Karpas-422 (cell line): ENCODE data around the gene VAV3. TPM values are rescaled to one million over a fixed set of nuclear protein-coding genes. Genes with fewer than 3 reads are reported as not detected.
A peak's percentile ranks its signal among the peaks of the same experiment; 100 is the strongest.

Experiments used
- DNase-seq: peaks from one replicate; pipeline ENCODE4 v3.0.0-alpha.2; 2015
- H2AFZ ChIP-seq: fragments of 200-600 bp; sonication (generic); 2 replicates; pipeline ENCODE4 v1.6.1; 2014; ENCODE audit warnings: antibody characterized with exemption, low read length, mixed read lengths
- H3K27ac ChIP-seq: fragments of 200-600 bp; sonication (generic); 2 replicates; pipeline ENCODE4 v1.5.1; 2014; ENCODE audit warnings: mild to moderate bottlenecking, low read length, moderate library complexity
- H3K27me3 ChIP-seq: fragments of 200-600 bp; sonication (generic); 2 replicates; pipeline ENCODE4 v1.6.1; 2014; ENCODE audit warnings: low read length, mixed read lengths
- H3K36me3 ChIP-seq: fragments of 200-600 bp; sonication (generic); 2 replicates; pipeline ENCODE4 v1.6.1; 2014; ENCODE audit warnings: low read length, mixed read lengths; ENCODE audit not compliant: insufficient read depth
- H3K4me1 ChIP-seq: fragments of 200-600 bp; sonication (generic); 2 replicates; pipeline ENCODE4 v1.6.1; 2014; ENCODE audit warnings: mild to moderate bottlenecking, low read length, mixed read lengths
- H3K4me2 ChIP-seq: fragments of 200-600 bp; sonication (generic); 2 replicates; pipeline ENCODE4 v1.6.1; 2014; ENCODE audit warnings: low read length, low read depth, mild to moderate bottlenecking; ENCODE audit not compliant: poor library complexity, severe bottlenecking
- H3K4me3 ChIP-seq: fragments of 200-600 bp; sonication (generic); 2 replicates; pipeline ENCODE4 v1.5.1; 2014; ENCODE audit warnings: mild to moderate bottlenecking, antibody characterized with exemption, low read length, mixed read lengths
- H3K79me2 ChIP-seq: fragments of 200-600 bp; sonication (generic); 2 replicates; pipeline ENCODE4 v1.6.1; 2014; ENCODE audit warnings: mild to moderate bottlenecking, low read length, mixed read lengths
- H3K9ac ChIP-seq: fragments of 200-600 bp; sonication (generic); 2 replicates; pipeline ENCODE4 v1.6.0; 2014; ENCODE audit warnings: low read length
- H3K9me2 ChIP-seq: fragments of 200-600 bp; sonication (generic), shearing (Covaris generic); replicated peaks from 2 replicates; pipeline ENCODE4 v1.6.0; 2014; ENCODE audit warnings: mild to moderate bottlenecking, low read length, moderate library complexity; ENCODE audit not compliant: insufficient read depth
- H3K9me3 ChIP-seq: fragments of 300-700, 200-600 bp; sonication (generic); 2 replicates; pipeline ENCODE4 v1.6.1; 2014; ENCODE audit warnings: low read length, mixed read lengths
- H4K20me1 ChIP-seq: fragments of 200-600 bp; sonication (generic); 2 replicates; pipeline ENCODE4 v1.6.1; 2014; ENCODE audit warnings: mild to moderate bottlenecking, antibody characterized with exemption, low read length, low read depth; ENCODE audit not compliant: insufficient read depth
- total RNA-seq: library from RNA; depleted of rRNA; stranded (reverse); fragments of >200 nt; shearing (Covaris generic); gene quantifications from 2 replicates; pipeline ENCODE4 v1.2.3, GENCODE V29; 2014; ENCODE audit warnings: low replicate concordance

The VAV3 gene
- total RNA-seq, 1 experiment from 2014 or later: 1.1 TPM

- Histone ChIP-seq H2AFZ (no peak overlapping the region), H3K4me1 (no peaks in the 10 kb centered on the region; the same call in 1 of the 2 replicates), H3K79me2 (no peaks in the 10 kb centered on the region), H4K20me1 (no peaks in the 10 kb centered on the region), H3K36me3 (no peaks in the 10 kb centered on the region), H3K9me3 (no peaks in the 10 kb centered on the region), H3K27me3 (no peaks in the 10 kb centered on the region), H3K9ac (no peak overlapping the region), H3K27ac (no peak overlapping the region), H3K4me3 (no peak overlapping the region), H3K9me2 (no peaks in the 10 kb centered on the region), H3K4me2 (no peak overlapping the region)
- no peak for DNase-seq
These were observed 154.6 kb downstream of the VAV3 start for GRCh38 chr1:107810291-107810951.

DNA sequence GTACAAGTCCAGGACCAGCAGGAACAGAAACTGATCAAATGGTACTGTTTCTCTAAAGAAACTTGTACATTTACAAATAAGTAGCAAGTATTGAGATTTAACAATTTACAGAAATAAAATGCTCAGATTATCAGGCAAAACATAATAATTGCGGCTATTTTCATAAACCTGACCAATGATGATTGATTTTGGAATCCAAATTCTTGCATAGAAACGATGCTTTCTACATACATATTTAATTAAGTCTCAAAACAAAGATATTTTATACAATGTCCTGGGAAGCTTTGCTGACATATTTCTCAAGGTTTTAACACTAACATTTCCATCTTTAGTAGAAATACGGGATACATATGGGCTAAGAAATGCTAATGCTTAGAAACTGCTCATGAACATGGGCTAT lies 157.1 kb downstream of the VAV3 start:
- no peaks in the 10 kb centered on the region for H3K36me3 ChIP-seq
- no peak overlapping the region for H3K27ac ChIP-seq
- H3K4me3 ChIP-seq: no peak overlapping the region
- H3K27me3 ChIP-seq: no peaks in the 10 kb centered on the region
- H3K4me2 ChIP-seq: no peak overlapping the region
- H3K9me3 ChIP-seq: no peaks in the 10 kb centered on the region
- no peak for DNase-seq
- H3K79me2 ChIP-seq: no peaks in the 10 kb centered on the region
- H3K9ac ChIP-seq: no peak overlapping the region
- H2AFZ ChIP-seq: no peak overlapping the region
- no peaks in the 10 kb centered on the region for H4K20me1 ChIP-seq
- no peaks in the 10 kb centered on the region for H3K9me2 ChIP-seq
- H3K4me1 ChIP-seq: peaks cover 11% of the 10 kb centered on the region

- Histone ChIP-seq H3K4me1 (peaks cover 11% of the 10 kb centered on the region), H3K4me2 (no peak overlapping the region), H2AFZ (no peak overlapping the region), H3K27ac (no peak overlapping the region), H3K36me3 (no peaks in the 10 kb centered on the region), H3K9ac (no peak overlapping the region), H3K4me3 (no peak overlapping the region), H3K27me3 (no peaks in the 10 kb centered on the region), H3K79me2 (no peaks in the 10 kb centered on the region), H3K9me2 (no peaks in the 10 kb centered on the region), H3K9me3 (no peaks in the 10 kb centered on the region), H4K20me1 (no peaks in the 10 kb centered on the region)
- DNase-seq: no peak
These were observed 157.6 kb downstream of the VAV3 start for GRCh38 chr1:107807405-107807804.

DNA sequence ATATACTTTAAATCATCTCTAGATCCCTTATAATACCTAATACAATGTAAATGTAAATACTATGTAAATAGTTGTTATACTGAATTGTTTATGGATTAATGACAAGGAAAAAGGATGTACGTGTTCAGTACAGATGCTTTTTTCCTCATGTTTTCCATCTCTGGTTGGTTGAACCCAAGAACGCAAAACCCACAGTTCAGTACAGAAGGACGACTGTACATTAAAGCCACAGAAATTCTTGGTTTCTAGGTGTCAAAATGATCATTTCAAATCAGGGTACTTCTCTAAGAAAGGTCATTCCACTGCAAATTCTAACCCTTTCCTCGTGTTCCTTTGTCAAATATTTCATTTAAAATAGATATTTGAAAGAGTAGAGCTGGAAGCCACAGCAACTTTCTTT lies 158.1 kb downstream of the VAV3 start:
- Histone ChIP-seq H3K9me2 (no peaks in the 10 kb centered on the region), H4K20me1 (no peaks in the 10 kb centered on the region), H3K9me3 (no peaks in the 10 kb centered on the region), H3K4me2 (no peak overlapping the region), H3K27me3 (no peaks in the 10 kb centered on the region), H3K79me2 (no peaks in the 10 kb centered on the region), H2AFZ (no peak overlapping the region), H3K27ac (no peak overlapping the region), H3K4me3 (no peak overlapping the region), H3K36me3 (no peaks in the 10 kb centered on the region), H3K9ac (no peak overlapping the region), H3K4me1 (peaks cover 11% of the 10 kb centered on the region)
- DNase-seq: no peak

DNA sequence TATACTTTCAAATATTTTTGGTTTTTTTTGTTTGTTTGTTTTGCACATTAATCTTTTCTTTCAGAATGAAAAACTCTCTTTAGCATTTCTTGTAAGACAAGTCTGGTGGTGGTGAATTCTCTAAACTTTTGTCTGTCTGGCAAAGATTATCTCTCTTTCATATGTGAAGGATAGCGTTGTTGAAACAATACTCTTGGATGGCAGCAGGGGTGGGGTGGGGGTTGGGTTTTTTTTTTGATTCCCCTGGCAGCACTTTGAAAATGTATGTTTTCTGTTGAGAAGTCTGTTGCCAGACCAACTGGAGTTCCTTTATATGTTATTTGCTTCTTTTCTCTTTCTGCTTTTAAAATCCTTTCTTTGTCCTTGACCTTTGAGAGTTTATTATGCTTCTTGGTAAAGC lies 160.2 kb downstream of the VAV3 start:
- H3K9me2 ChIP-seq: no peaks in the 10 kb centered on the region
- DNase-seq: no peak
- no peaks in the 10 kb centered on the region for H3K79me2 ChIP-seq
- no peak overlapping the region for H3K4me3 ChIP-seq
- no peak overlapping the region for H3K27ac ChIP-seq
- H3K4me2 ChIP-seq: peak overlapping the region; percentile 33
- no peaks in the 10 kb centered on the region for H3K36me3 ChIP-seq
- peaks cover 11% of the 10 kb centered on the region for H3K4me1 ChIP-seq
- no peaks in the 10 kb centered on the region for H4K20me1 ChIP-seq
- H3K9ac ChIP-seq: no peak overlapping the region
- no peak overlapping the region for H2AFZ ChIP-seq
- H3K27me3 ChIP-seq: no peaks in the 10 kb centered on the region
- no peaks in the 10 kb centered on the region for H3K9me3 ChIP-seq

DNA sequence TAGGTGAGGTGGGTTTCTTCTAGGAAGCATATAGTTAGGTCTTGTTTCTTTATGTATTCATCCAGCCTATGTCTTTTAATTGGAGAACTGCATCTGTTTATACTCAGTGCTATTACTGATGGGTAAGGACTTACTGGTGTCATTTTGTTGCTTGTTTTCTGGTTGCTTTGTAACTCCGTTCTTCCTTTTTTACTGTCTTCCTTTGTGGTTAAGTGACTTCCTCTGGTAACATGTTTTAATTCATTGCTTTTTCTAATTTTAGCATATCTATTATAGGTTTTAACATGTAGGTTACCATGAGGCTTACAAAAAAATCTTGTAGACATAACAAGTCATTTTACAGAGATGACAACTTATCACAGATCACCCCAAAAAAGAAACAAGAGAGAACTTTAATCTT lies 160.8 kb downstream of the VAV3 start:
- Histone ChIP-seq H3K9ac (no peak overlapping the region), H3K36me3 (no peaks in the 10 kb centered on the region), H3K4me2 (peak overlapping the region; percentile 33), H3K27ac (no peak overlapping the region), H2AFZ (no peak overlapping the region), H3K27me3 (no peaks in the 10 kb centered on the region), H3K79me2 (no peaks in the 10 kb centered on the region), H3K9me3 (no peaks in the 10 kb centered on the region), H3K9me2 (no peaks in the 10 kb centered on the region), H3K4me3 (no peak overlapping the region), H3K4me1 (peaks cover 12% of the 10 kb centered on the region), H4K20me1 (no peaks in the 10 kb centered on the region)
- no peak for DNase-seq

GRCh38 chr1:107803579-107803978 lies 161.4 kb downstream of the VAV3 start:
- no peaks in the 10 kb centered on the region for H3K79me2 ChIP-seq

GRCh38 chr1:107802654-107803053 lies 162.3 kb downstream of the VAV3 start:
- no peaks in the 10 kb centered on the region for H3K36me3 ChIP-seq
- no peak overlapping the region for H2AFZ ChIP-seq
- no peak for DNase-seq
- no peaks in the 10 kb centered on the region for H3K27me3 ChIP-seq
- no peaks in the 10 kb centered on the region for H3K79me2 ChIP-seq
- H4K20me1 ChIP-seq: no peaks in the 10 kb centered on the region
- no peaks in the 10 kb centered on the region for H3K9me3 ChIP-seq
- peaks cover 16% of the 10 kb centered on the region for H3K4me1 ChIP-seq
- no peaks in the 10 kb centered on the region for H3K9me2 ChIP-seq
- no peak overlapping the region for H3K27ac ChIP-seq
- no peak overlapping the region for H3K4me3 ChIP-seq
- H3K9ac ChIP-seq: no peak overlapping the region
- no peak overlapping the region for H3K4me2 ChIP-seq

More at GRCh38 chr1:107803579-107803978, 161.4 kb downstream of the VAV3 start:
- H4K20me1 ChIP-seq: no peaks in the 10 kb centered on the region
- no peak overlapping the region for H3K4me2 ChIP-seq
- no peak for DNase-seq
- no peak overlapping the region for H3K9ac ChIP-seq
- H3K4me3 ChIP-seq: no peak overlapping the region
- H3K27ac ChIP-seq: no peak overlapping the region
- H3K36me3 ChIP-seq: no peaks in the 10 kb centered on the region
- H3K9me2 ChIP-seq: no peaks in the 10 kb centered on the region
- peaks cover 16% of the 10 kb centered on the region for H3K4me1 ChIP-seq
- no peaks in the 10 kb centered on the region for H3K27me3 ChIP-seq
- H3K9me3 ChIP-seq: no peaks in the 10 kb centered on the region
- H2AFZ ChIP-seq: no peak overlapping the region
